ENCODE measurements around the gene PHF8.

The PHF8 gene

GRCh38 chrX:53918702-53919101 lies 125.6 kb downstream of the PHF8 start:
- TF ChIP-seq CTCF (IDR thresholded peaks at IDR 0.05) = no peak
- H3K4me1 ChIP-seq = no peaks in the 10 kb centered on the region
- no peaks in the 10 kb centered on the region for H3K36me3 ChIP-seq
- H3K27ac ChIP-seq = no peak overlapping the region
- no peak overlapping the region for H3K4me3 ChIP-seq
- no peaks in the 10 kb centered on the region for H3K9me3 ChIP-seq
- H3K27me3 ChIP-seq = no peaks in the 10 kb centered on the region
- intact Hi-C loops (cut with DNase I; ENCODE audit: low total_unique reads) = no loop called here
- DNase-seq = no peak

- H3K4me3 ChIP-seq = no peak overlapping the region
- H3K36me3 ChIP-seq = no peaks in the 10 kb centered on the region
- intact Hi-C loops (cut with DNase I; ENCODE audit: low total_unique reads) = no loop called here
- H3K4me1 ChIP-seq = no peaks in the 10 kb centered on the region
- DNase-seq = no peak
- H3K27me3 ChIP-seq = no peaks in the 10 kb centered on the region
- no peak overlapping the region for H3K27ac ChIP-seq
- peaks cover 0 to 10% (median 0%) of the 10 kb centered on the region in 3 donors for H3K9me3 ChIP-seq
- TF ChIP-seq CTCF (IDR thresholded peaks at IDR 0.05) = no peak
Measured at GRCh38 chrX:53900623-53901022, 143.7 kb downstream of the PHF8 start.

GRCh38 chrX:53895270-53895669 lies 149.0 kb downstream of the PHF8 start:
- Histone ChIP-seq H3K27ac (no peak overlapping the region), H3K4me3 (no peak overlapping the region), H3K27me3 (no peaks in the 10 kb centered on the region), H3K9me3 (peaks cover 0 to 10% (median 0%) of the 10 kb centered on the region in 3 donors), H3K4me1 (no peaks in the 10 kb centered on the region), H3K36me3 (no peaks in the 10 kb centered on the region)
- intact Hi-C loops (cut with DNase I; ENCODE audit: low total_unique reads) = no loop called here
- TF ChIP-seq CTCF (IDR thresholded peaks at IDR 0.05) = no peak
- no peak for DNase-seq

All from tibial artery (tissue), 4 donors.